NB4 (cell line): ENCODE results near the gene PRF1.
A peak's percentile ranks its signal among the peaks of the same experiment; 100 is the strongest.

Source experiments
- DNase-seq: peaks from one replicate; pipeline ENCODE4 v3.0.0; 2010; ENCODE audit warnings: low read depth
- H3K4me3 ChIP-seq: one replicate; pipeline ENCODE4 v1.5.1; 2011; ENCODE audit warnings: mild to moderate bottlenecking, low read depth, low read length, moderate library complexity
- CTCF ChIP-seq: IDR thresholded peaks from one replicate; pipeline ENCODE4 v1.5.1; 2012; ENCODE audit warnings: low read depth, low read length
- MAX ChIP-seq: IDR thresholded peaks from 2 replicates; pipeline ENCODE4 v1.6.1; 2011; ENCODE audit warnings: low read depth, low read length
- MYC ChIP-seq: IDR thresholded peaks from 2 replicates; pipeline ENCODE4 v1.6.1; 2011; ENCODE audit warnings: low read depth, low read length
- POLR2A ChIP-seq: IDR thresholded peaks from 2 replicates; pipeline ENCODE4 v1.6.1; 2011; ENCODE audit warnings: mild to moderate bottlenecking; ENCODE audit not compliant: insufficient read length; ENCODE audit errors: extremely low read depth

The PRF1 gene

DNA sequence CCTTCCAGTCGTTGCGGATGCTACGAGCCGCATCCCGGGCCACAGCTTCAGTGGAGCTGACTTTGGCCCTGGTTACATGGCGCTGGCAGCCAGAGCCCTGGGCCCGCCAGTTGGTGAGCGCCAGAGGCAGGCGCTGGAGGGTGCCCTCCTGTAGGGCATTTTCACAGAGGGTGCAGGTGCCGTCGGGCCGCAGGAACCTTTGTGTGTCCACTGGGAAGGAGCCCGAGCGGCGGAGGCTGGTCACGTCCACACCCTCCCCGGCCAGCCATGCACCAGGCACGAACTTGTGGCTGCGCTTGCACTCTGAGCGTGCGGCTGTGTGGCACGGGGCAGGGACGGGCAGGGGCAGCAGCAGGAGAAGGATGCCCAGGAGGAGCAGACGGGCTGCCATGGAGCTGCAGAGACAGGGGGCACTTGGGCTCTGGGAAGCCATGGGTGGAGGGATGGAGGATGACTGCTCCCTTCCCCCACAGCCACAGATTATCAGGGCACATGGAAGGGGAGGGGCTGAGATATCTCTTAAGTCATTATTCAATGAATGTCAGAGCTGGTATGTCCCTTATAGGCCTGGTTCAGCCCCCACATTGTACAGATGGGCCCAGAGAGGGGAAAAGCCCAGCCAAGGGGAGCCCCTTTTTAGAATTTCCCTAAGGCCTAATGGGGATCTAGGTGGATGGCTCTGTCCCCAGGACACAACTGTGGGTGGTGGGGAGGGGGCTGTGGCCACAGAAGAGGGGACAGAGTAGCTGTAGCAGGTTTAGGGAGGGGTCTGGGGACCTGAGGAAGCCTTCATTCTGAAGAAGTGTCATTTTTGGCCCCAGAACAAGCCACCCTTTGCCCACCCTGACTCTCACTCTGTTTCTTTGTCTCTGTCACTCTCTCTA, 1.8 kb downstream of the PRF1 start:
- no peak overlapping the region for H3K4me3 ChIP-seq
- TF ChIP-seq MYC (no peak), POLR2A (no peak), MAX (no peak), CTCF (no peak)
- no peak for DNase-seq

- no peak overlapping the region for H3K4me3 ChIP-seq
- no peak for DNase-seq
- no peak for TF ChIP-seq MYC
- TF ChIP-seq POLR2A = no peak
- no peak for TF ChIP-seq CTCF
- TF ChIP-seq MAX = no peak
Observed at GRCh38 chr10:70599791-70600190, 2.8 kb downstream of the PRF1 start.

DNA sequence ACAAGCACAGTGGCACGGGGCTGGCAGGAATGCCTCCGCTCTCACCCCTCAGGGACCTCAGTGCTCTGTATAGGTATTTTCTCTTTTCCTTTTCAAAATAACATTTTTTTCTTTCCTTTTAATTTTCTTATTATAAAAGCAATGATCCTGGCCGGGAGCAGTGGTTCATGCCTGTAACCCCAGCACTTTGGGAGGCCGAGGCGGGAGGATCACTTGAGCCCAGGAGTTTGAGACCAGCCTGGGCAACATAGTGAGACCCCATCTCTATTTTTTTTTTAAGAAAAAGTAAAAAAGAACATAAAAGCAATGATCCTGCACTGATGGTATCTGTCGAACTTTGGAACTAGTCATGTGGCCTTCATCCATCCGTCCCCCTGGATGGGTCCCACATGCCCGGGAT, 3.2 kb downstream of the PRF1 start:
- TF ChIP-seq CTCF (no peak), POLR2A (no peak), MYC (no peak), MAX (no peak)
- DNase-seq = no peak
- no peak overlapping the region for H3K4me3 ChIP-seq

GRCh38 chr10:70598857-70599295, 3.7 kb downstream of the PRF1 start:
- H3K4me3 ChIP-seq = no peak overlapping the region
- TF ChIP-seq MYC (no peak), MAX (0 out of 2 replicates have a peak, but pooled peaks have one; percentile 46)

DNA sequence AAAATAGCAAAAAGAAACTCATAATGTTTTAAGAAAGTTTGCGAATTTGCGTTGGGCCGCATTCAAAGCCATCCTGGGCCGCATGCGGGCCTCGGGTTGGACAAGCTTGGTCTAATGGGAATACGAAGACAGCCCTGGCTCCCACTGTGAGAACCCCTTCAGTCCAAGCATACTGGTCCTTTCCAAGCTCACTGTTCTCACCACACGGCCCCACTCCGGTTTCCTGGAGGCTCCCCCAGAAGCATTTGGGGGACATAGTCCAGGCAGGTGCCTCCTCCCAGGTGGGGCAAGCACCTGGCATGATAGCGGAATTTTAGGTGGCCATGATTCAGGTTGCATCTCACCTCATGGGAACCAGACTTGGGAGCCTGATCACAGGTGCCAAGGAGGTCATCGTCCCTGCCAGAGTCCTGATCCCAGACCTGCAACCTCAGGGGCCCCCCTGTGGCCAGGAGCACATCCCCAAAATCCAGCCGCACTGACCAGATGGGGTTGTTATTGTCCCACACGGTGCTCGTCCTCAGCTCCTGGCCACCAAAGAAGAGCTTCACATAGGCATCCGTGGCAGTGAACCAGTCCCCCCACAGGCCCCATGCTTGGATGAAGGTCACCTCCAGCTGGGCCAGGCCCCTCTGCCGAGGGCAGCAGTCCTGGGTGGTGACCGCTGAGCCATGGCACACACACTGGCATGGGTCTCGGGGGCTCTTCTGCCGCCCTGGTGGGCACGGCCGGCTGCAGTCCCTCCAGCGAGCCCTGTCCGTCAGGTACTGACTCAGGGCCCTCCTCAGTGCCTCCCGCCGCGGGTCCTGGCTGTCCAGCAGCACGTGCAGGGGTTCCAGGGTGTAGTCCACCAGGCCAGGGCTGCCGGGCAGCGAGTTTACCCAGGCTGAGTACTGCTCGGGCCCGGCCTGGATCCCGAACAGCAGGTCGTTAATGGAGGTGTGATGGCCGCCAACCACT, 4.4 kb downstream of the PRF1 start:
- no peak for TF ChIP-seq MAX
- TF ChIP-seq CTCF = no peak
- no peak for TF ChIP-seq MYC
- TF ChIP-seq POLR2A = no peak
- no peak for DNase-seq
- H3K4me3 ChIP-seq = no peak overlapping the region

More at GRCh38 chr10:70598857-70599295, 3.7 kb downstream of the PRF1 start:
- DNase-seq = peak; percentile 78
